ENCODE data around the gene PRKN.

PRKN gene

GRCh38 chr6:162157167-162157870, 570.2 kb downstream of the PRKN start:
- no peak for DNase-seq

GRCh38 chr6:162156146-162156545, 571.4 kb downstream of the PRKN start:
- DNase-seq, result no peak

- no peak for DNase-seq
Measured at GRCh38 chr6:162154930-162155329, 572.6 kb downstream of the PRKN start.

- DNase-seq, result no peak
Measured at GRCh38 chr6:162154001-162154400, 573.6 kb downstream of the PRKN start.

- no peak for DNase-seq
Measured at GRCh38 chr6:162153120-162153519, 574.4 kb downstream of the PRKN start.

- DNase-seq, result no peak
Measured at GRCh38 chr6:162151021-162151665, 576.4 kb downstream of the PRKN start.

GRCh38 chr6:162150295-162150694, 577.3 kb downstream of the PRKN start:
- DNase-seq, result no peak

- DNase-seq, result no peak
Measured at GRCh38 chr6:162149786-162150185, 577.8 kb downstream of the PRKN start.

- no peak for DNase-seq
Measured at GRCh38 chr6:162147805-162148204, 579.8 kb downstream of the PRKN start.

GRCh38 chr6:162147281-162147680, 580.3 kb downstream of the PRKN start:
- no peak for DNase-seq

- DNase-seq, result no peak
Measured at GRCh38 chr6:162140251-162140852, 587.2 kb downstream of the PRKN start.

- no peak for DNase-seq
Measured at GRCh38 chr6:162125659-162126058, 601.9 kb downstream of the PRKN start.

GRCh38 chr6:162124710-162125435, 602.7 kb downstream of the PRKN start:
- no peak for DNase-seq

GRCh38 chr6:162123797-162124196, 603.8 kb downstream of the PRKN start:
- no peak for DNase-seq

GRCh38 chr6:162119341-162119740, 608.2 kb downstream of the PRKN start:
- DNase-seq, result no peak

GRCh38 chr6:162118706-162119105, 608.9 kb downstream of the PRKN start:
- DNase-seq, result no peak

- no peak for DNase-seq
Measured at GRCh38 chr6:162116902-162117525, 610.6 kb downstream of the PRKN start.

- DNase-seq, result no peak
Measured at GRCh38 chr6:162109480-162110050, 618.0 kb downstream of the PRKN start.

- DNase-seq, result no peak
Measured at GRCh38 chr6:162108041-162108440, 619.5 kb downstream of the PRKN start.

GRCh38 chr6:162100096-162100495, 627.5 kb downstream of the PRKN start:
- no peak for DNase-seq

- DNase-seq, result no peak
Measured at GRCh38 chr6:162099685-162100084, 627.9 kb downstream of the PRKN start.

GRCh38 chr6:162092816-162093502, 634.6 kb downstream of the PRKN start:
- DNase-seq, result no peak
